ENCODE results near the gene PDSS2. TPM values are rescaled to one million over a fixed set of nuclear protein-coding genes. Genes with fewer than 3 reads are reported as not detected.

The PDSS2 gene
- total and polyA plus RNA-seq, 2 of the 4 experiments (the other 2 are of a cell fraction), result 8.6 to 9.2 TPM

GRCh38 chr6:107386340-107386739 lies 73.0 kb downstream of the PDSS2 start:
- H2BK20ac ChIP-seq (ENCODE audit: low read depth, low read length), result no peak overlapping the region
- no peak overlapping the region for H3K56ac ChIP-seq (ENCODE audit: extremely low read depth, insufficient read depth, low read length)
- no CpG with 5 or more reads among the region's 1 CpG for WGBS, 2 experiments (ENCODE audit: extremely low coverage in 2 of 2, insufficient read length in 1 of 2)
- H2BK120ac ChIP-seq (ENCODE audit: low read depth, low read length), result no peak overlapping the region
- no peak overlapping the region for H4K8ac ChIP-seq (ENCODE audit: low read depth in 2 of 2, low read length in 2 of 2)
- H4K20me1 ChIP-seq (ENCODE audit: insufficient read depth, low read length), result no peaks in the 10 kb centered on the region; the same call in 1 of the 2 replicates
- H2AK5ac ChIP-seq (ENCODE audit: low read depth, low read length), result no peak overlapping the region
- no peak overlapping the region for H3K14ac ChIP-seq (replicated peaks; ENCODE audit: low read depth, low read length)
- H3K4me2 ChIP-seq (ENCODE audit: low read depth, low read length), result no peak overlapping the region
- H2BK5ac ChIP-seq (ENCODE audit: low read depth, low read length, poor library complexity, severe bottlenecking), result no peak overlapping the region
- no peak overlapping the region for H3K4me3 ChIP-seq (ENCODE audit: insufficient read depth, low read depth, low read length)
- no peaks in the 10 kb centered on the region for H3K4me1 ChIP-seq (ENCODE audit: control insufficient read depth, insufficient read depth, low read length)
- H3K9me1 ChIP-seq (ENCODE audit: insufficient read depth, low read length), result no peaks in the 10 kb centered on the region
- H3K9ac ChIP-seq (ENCODE audit: low read depth, low read length), result no peak overlapping the region
- no peak for TF ChIP-seq POLR2A (IDR thresholded peaks at IDR 0.05; ENCODE audit: low read depth, low read length)
- no peak for TF ChIP-seq NFE2L2 (IDR thresholded peaks at IDR 0.05; ENCODE audit: low read depth, low read length)
- no peak for TF ChIP-seq RAD21 (IDR thresholded peaks at IDR 0.05; ENCODE audit: low read length)
- no peak for TF ChIP-seq SMC3 (IDR thresholded peaks at IDR 0.05; ENCODE audit: low read depth, low read length)
- no peak for TF ChIP-seq CEBPB (IDR thresholded peaks at IDR 0.05; ENCODE audit: low read depth, low read length)
- TF ChIP-seq RFX5 (IDR thresholded peaks at IDR 0.05; ENCODE audit: low read depth, low read length), result no peak
- TF ChIP-seq CTCF (conservative IDR thresholded peaks at IDR 0.05; ENCODE audit: low read depth, low read length), result no peak
- BruUV-seq (replicated peaks), result no TSS peak
- H3K9me3 ChIP-seq (ENCODE audit: control insufficient read depth, insufficient read depth, low read length), result no peaks in the 10 kb centered on the region
- H3K18ac ChIP-seq (ENCODE audit: low read depth, low read length), result no peak overlapping the region
- POLR2A ChIA-PET (ENCODE audit: unreplicated experiment), result no interaction called here
- no peak overlapping the region for H3K4ac ChIP-seq (ENCODE audit: low read depth, low read length)
- intact Hi-C loops (cut with micrococcal nuclease), result no loop called here
- no peak overlapping the region for H4K91ac ChIP-seq (ENCODE audit: insufficient read depth, low read depth, low read length)
- no peak overlapping the region for H3K23ac ChIP-seq (ENCODE audit: low read depth, low read length)
- DNase-seq (no peak), ATAC-seq (ENCODE audit: low read depth) (no peak)
- H2AK9ac ChIP-seq (replicated peaks; ENCODE audit: low read depth, low read length, poor library complexity), result no peak overlapping the region
- H3K79me1 ChIP-seq (ENCODE audit: low read depth in 1 of 2, low read length in 2 of 2), result peaks cover 0 to 7% of the 10 kb centered on the region in 2 experiments; a peak in 1 of 4 replicates
- H2AFZ ChIP-seq (replicated peaks; ENCODE audit: low read length, poor library complexity), result no peak overlapping the region
- in situ Hi-C loops (cut with MboI; ENCODE audit: low sequenced_read_pairs), result no loop called here
- no peak overlapping the region for H3K27ac ChIP-seq (ENCODE audit: insufficient read depth, low read length)
- H2BK15ac ChIP-seq (ENCODE audit: low read depth, low read length), result no peak overlapping the region
- H4K5ac ChIP-seq (ENCODE audit: low read depth, low read length), result no peak overlapping the region
- dilution Hi-C loops (cut with HindIII; ENCODE audit: low sequenced_read_pairs, unreplicated experiment), result no loop called here
- no peaks in the 10 kb centered on the region for H3K27me3 ChIP-seq (ENCODE audit: control insufficient read depth, insufficient read depth, low read length)
- CTCF ChIA-PET, result interaction anchor here (0.6 kb wide), 1 partner anchor 283 kb away, joined by 4 read pairs; no protein-coding TSS in a partner anchor
- no peaks in the 10 kb centered on the region for H3K36me3 ChIP-seq (ENCODE audit: control insufficient read depth, insufficient read depth, low read length)

Measured in IMR-90 (cell line).